SKM-1 (cell line): ENCODE data around the gene FGFBP3.
"Not testable (repeated sequence)": the region's sequence is repeated elsewhere in the genome, so short reads cannot be mapped to it uniquely, and the experiment has no call there.

Experiments used
- DNase-seq: peaks from one replicate; lab custom pipeline; 2025; ENCODE audit not compliant: unreplicated experiment; lab: John Stamatoyannopoulos, UW

The FGFBP3 gene

GRCh38 chr10:91901784-91902677 is 7.3 kb downstream of the FGFBP3 start:
- peak; percentile 72 for DNase-seq

- DNase-seq: no peak
Measured at GRCh38 chr10:91897421-91897820, 11.9 kb downstream of the FGFBP3 start.

- no peak for DNase-seq
Measured at GRCh38 chr10:91896212-91896756, 13.0 kb downstream of the FGFBP3 start.

- DNase-seq: not testable (repeated sequence)
Measured at GRCh38 chr10:91894261-91894685, 15.0 kb downstream of the FGFBP3 start.

- DNase-seq: no peak
Measured at GRCh38 chr10:91893051-91893450, 16.2 kb downstream of the FGFBP3 start.

GRCh38 chr10:91891125-91892001 is 17.9 kb downstream of the FGFBP3 start:
- no peak for DNase-seq

GRCh38 chr10:91887272-91888076 is 21.8 kb downstream of the FGFBP3 start:
- DNase-seq: no peak

GRCh38 chr10:91886954-91887271 is 22.4 kb downstream of the FGFBP3 start:
- no peak for DNase-seq

- no peak for DNase-seq
Measured at GRCh38 chr10:91885362-91886079, 23.8 kb downstream of the FGFBP3 start.

- DNase-seq: no peak
Measured at GRCh38 chr10:91884536-91884935, 24.8 kb downstream of the FGFBP3 start.

- no peak for DNase-seq
Measured at GRCh38 chr10:91883549-91884444, 25.5 kb downstream of the FGFBP3 start.

GRCh38 chr10:91880310-91880709 is 29.0 kb downstream of the FGFBP3 start:
- no peak for DNase-seq

GRCh38 chr10:91879515-91880170 is 29.6 kb downstream of the FGFBP3 start:
- DNase-seq: no peak

GRCh38 chr10:91875779-91876178 is 33.5 kb downstream of the FGFBP3 start:
- no peak for DNase-seq

GRCh38 chr10:91875156-91875555 is 34.1 kb downstream of the FGFBP3 start:
- no peak for DNase-seq

GRCh38 chr10:91865562-91866081 is 43.7 kb downstream of the FGFBP3 start:
- DNase-seq: no peak

- DNase-seq: no peak
Measured at GRCh38 chr10:91864744-91865143, 44.5 kb downstream of the FGFBP3 start.

GRCh38 chr10:91864099-91864498 is 45.2 kb downstream of the FGFBP3 start:
- DNase-seq: no peak
